Right ventricle myocardium inferior (tissue), 1 donor: ENCODE data around the gene ZC3H18. TPM values are rescaled to one million over a fixed set of nuclear protein-coding genes. Genes with fewer than 3 reads are reported as not detected.

ENCODE experiments used
- ATAC-seq: fragments of 200-7000 bp; cut with Tn5 transposase; one replicate; pipeline ENCODE4 v1.9.1; 2020; ENCODE audit warnings: mild to moderate bottlenecking, moderate library complexity
- DNase-seq: peaks from one replicate; pipeline ENCODE4 v3.0.0; 2021; ENCODE audit errors: missing footprints
- intact Hi-C: fragments of 100-400 bp; cut with DNase I; formaldehyde crosslinking; loops from one replicate; pipeline ENCODE4 v1.11.0; 2022
- total RNA-seq: library from RNA; stranded (reverse); fragmentation: NEBNext Ultra II Directional; extraction: Animal tissue kit (Norgen Biotek cat#: 25700); gene quantifications from one replicate; pipeline ENCODE4 v1.2.1, GENCODE V29; 2021
- donor health status: DM: no; HTN: yes; CAD: no; lungs with severe emphysema.

Gene ZC3H18
- total RNA-seq, 1 donor from 2014 or later: 23.9 TPM

DNA sequence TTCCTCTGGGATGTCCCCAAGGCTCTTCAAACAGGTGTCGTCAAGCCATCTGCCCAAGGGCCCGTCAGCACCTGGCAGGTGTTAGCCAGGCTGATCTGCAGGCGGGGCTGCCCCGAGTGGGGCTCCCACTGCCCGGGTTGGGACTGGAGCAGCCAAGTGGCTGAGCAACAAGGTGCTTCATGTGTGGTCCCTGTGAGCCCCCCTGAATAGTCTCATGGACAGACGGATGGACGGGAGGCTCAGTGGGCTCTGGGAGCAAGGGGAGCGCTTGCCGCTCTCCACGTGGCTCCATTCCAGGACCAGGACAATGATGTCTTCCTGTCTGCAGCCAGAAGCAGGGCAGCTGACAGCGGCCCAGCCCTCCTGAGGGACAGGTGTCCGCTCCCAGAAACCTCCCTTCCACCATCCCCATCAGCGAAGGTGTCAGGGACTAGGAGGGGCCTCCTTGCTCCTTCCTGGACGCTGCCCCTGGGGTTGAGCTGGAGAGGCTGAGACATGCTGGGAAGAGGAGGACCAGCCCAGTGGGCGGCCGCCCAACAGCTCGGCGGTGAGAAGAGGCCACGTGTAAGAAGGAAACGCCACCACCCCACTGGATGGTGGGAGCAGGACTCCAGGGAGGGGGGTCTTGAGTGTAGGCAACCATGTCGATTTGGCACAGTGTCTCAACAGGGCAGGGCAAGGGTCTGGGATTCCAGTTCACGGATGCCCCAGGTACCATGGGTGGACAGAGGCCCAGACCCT, 106.5 kb downstream of the ZC3H18 start:
- DNase-seq (no peak), ATAC-seq (no peak)
- intact Hi-C loops: no loop called here

DNA sequence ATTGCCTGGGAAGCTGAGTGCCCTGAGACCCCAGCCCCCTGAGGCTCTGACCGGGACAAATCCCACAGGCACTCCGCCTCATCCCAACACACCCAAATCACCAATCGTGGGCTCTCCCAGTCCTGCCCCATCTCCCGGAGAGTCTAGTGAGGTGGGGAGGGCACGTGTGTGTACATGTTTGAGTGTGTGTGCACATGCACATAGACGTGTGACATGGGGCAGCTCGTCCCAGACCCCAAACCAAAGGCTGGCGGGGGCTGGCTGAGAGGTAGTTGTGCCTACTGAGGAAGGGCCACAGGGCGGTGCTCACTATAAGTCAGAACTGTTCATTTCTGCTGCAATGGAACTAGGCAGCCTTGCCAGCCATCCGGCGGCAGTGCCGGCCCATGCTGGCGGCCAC, 107.5 kb downstream of the ZC3H18 start:
- intact Hi-C loops: no loop called here
- DNase-seq: no peak
- no peak for ATAC-seq

DNA sequence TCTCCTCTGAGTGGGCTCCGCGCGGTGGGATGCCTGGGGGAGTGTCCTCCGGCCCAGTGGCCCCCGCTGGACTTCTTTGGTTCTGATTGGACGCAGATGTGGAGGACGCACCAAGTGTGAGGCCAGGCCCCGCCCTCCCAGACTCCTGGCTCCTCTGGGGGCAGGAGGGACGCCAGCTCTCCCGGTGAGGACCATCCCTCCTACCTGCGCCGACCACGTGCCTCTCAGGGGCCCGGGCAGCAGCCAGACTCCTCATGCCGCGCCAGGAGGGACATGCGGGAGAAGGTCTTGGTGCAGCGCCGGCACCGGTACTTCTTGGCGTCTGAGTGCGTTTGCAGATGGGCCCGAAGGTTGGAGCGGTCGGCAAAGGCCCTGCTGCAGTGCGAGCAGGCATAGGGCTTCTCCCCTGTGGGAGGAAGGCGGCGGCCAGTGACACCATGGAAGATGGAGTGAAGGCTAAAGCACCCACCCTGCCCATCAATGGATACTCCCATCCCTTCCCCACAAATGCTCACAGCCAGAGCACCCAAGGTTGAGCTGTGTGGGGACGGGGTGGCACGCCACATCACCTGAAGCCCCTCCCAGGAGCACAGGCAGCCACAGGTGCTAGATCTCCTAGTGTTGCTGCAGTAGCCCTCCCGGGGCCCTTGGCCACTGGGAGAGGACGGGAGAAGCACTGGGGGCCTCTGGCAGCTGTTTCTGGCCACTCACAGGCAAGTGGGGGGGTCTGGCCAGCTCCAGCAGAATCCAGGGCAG, 108.2 kb downstream of the ZC3H18 start:
- no peak for DNase-seq
- intact Hi-C loops: no loop called here
- ATAC-seq: no peak

DNA sequence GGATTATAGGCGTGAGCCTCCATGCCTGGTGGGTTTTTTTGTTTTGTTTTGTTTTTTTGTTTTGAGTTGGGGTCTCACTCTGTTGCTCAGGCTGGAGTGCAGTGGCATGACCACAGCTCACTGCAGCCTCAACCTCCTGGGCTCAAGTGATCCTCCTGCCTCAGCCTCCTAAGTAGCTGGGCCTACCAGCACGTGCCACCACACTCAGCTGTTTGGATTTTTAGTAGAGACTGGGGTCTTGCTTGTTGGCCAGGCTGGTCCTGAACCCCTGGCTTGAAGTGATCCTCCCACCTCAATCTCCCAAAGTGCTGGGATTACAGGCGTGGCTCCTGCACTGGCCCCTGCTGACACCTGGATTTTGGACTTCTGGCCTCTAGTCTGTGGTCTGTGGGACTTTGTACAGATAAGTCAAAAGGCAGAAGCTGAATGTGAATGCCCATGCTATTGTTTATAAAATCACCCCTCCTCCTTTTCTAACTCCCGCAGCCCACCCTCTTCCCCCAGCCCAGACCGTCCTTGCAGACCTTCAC, 110.4 kb downstream of the ZC3H18 start:
- ATAC-seq: no peak
- DNase-seq: no peak

GRCh38 chr16:88681084-88681680, 111.0 kb downstream of the ZC3H18 start:
- no peak for DNase-seq
- intact Hi-C loops: no loop called here
- ATAC-seq: no peak

More for the DNA sequence above, 110.4 kb downstream of the ZC3H18 start:
- intact Hi-C loops: no loop called here

Other genes with a start within 250 kb of the ZC3H18 start
- gene ZNF469, start 187.4 kb upstream of the ZC3H18 start, total RNA-seq: 0.92 TPM
- 4.1 TPM for gene ZFPM1, start 117.1 kb upstream of the ZC3H18 start, total RNA-seq
- gene IL17C, start 68.2 kb downstream of the ZC3H18 start, total RNA-seq: not detected
- 63.7 TPM for gene CYBA, start 80.7 kb downstream of the ZC3H18 start, total RNA-seq
- 24.0 TPM for gene MVD, start 92.7 kb downstream of the ZC3H18 start, total RNA-seq
- 2.9 TPM for gene SNAI3, start 116.1 kb downstream of the ZC3H18 start, total RNA-seq
- gene RNF166, start 136.0 kb downstream of the ZC3H18 start, total RNA-seq: 17.0 TPM
- gene CTU2, start 136.1 kb downstream of the ZC3H18 start, total RNA-seq: 13.1 TPM
- gene PIEZO1, start 214.8 kb downstream of the ZC3H18 start, total RNA-seq: 18.1 TPM
- gene CDT1, start 233.4 kb downstream of the ZC3H18 start, total RNA-seq: 0.65 TPM
- 45.3 TPM for gene APRT, start 241.5 kb downstream of the ZC3H18 start, total RNA-seq